LNCAP (cell line): ENCODE measurements around the gene PNPLA5.

Source experiments
- CTCF ChIP-seq: fragments of 450-650 bp; IDR thresholded peaks from 2 replicates; pipeline ENCODE4 v1.5.1; 2017; ENCODE audit warnings: mild to moderate bottlenecking

The PNPLA5 gene

GRCh38 chr22:43835166-43835565 lies 56.6 kb downstream of the PNPLA5 start:
- no peak for TF ChIP-seq CTCF

GRCh38 chr22:43833286-43834240 lies 58.2 kb downstream of the PNPLA5 start:
- TF ChIP-seq CTCF = no peak

DNA sequence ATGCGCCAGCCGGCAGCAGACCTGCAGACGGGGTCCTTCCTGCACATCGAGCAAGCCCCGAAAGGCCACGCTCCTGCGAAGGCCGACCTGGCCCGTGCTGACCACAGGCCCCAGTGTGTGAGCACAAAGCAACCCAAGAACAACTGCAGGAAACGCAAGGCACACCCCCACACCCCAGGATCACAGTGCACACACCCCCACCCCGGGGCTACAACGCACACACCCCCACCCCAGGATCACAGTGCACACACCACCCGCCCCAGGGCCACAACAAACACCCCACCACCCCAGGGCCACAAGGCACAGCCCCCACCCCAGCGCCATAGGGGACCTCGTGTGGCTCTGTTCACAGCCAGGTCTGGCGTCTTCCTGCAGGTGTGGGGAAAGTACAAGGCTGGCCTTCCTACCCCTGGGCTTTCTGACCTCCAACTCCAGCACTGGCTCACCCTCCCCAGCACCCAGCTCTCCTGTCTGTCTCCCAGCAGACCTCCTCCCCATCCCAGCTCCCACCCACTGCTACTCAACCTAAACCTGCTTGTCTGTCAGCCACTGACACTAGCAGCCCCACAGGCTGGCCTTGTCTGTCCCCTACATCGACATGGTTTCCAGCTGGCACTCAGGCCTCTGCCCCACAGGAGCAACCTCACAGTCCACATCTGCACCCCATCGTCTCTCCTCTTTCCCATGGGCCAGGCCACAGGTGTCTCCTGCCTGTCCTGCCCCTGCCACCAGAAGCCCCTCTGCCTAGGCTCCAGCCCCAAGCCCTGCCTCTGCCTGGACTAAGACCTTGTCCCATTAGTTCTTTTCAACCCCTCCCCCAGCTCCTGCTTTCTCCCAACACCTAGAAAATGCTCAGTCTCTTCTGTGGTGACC lies 59.2 kb downstream of the PNPLA5 start:
- no peak for TF ChIP-seq CTCF

DNA sequence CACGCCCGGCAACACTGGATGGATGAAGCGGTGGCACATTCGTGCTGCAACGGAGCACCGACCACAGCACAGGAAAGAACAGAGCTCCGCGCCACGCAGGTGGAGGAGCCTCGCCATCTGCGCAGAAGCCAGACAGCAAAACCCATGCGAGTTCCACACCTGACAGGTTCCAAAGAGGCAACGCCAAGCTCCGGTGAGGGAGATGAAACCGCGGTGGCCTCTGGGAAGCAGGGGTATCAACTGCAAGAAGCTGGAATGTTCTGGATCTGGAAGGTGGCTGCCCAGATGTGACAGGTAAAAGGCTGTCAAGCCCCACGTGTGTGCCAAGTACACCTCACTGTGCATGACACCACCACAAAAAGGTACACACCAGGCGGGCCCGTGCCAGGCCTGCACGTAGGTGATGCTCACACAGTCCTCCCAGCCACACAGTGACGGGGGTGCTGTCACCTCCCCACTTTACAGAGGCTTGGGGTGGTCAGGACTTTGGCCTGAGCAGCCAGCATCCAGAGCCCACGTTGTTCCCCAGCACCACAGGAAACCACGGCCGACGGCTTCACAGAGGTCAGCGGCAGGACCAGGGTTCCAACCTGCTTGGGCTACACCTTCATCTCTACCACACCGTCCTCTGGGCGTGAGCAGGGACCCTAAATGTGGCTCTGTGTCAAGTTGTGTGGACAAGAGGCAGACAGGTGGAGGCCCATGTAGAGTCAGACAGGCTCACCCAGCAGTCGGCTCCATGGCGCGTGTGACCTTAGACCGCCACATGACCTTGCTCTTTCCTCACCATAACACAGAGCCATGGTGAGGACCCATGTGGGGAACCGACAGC lies 60.0 kb downstream of the PNPLA5 start:
- no peak for TF ChIP-seq CTCF

DNA sequence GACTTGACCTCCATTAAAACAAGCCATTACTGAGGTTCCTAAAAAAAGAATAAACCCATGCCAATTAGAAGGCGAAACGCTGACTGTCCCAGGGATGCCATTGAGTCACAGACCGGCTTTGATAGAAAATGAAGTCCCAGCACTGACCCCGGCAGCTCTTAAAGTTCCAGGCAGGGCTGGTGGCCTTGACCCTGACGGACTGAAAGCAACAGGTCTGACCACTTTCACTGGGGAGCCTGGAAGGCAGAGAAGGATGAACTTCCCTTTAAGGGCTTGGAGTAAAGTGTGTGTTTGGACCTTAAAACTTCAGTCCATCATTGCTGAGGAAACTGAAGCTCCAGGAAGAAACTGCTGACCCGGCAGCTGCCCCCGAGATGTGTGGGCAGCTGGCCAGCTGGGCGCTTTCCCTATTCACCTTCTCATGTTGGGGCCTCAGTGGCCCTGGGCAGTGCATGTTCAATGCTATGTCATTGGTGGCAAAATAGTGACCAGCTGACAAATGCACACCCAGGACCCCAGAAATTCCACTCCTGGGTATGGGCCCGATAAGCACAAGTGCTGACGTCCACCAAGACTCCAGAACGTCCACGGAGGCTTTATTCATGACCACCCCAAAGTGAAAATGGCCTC lies 60.8 kb downstream of the PNPLA5 start:
- no peak for TF ChIP-seq CTCF

GRCh38 chr22:43829904-43830851 lies 61.6 kb downstream of the PNPLA5 start:
- TF ChIP-seq CTCF = no peak
